Measurements from ENCODE around the gene PDE4D. TPM values are rescaled to one million over a fixed set of nuclear protein-coding genes. Genes with fewer than 3 reads are reported as not detected.

Gene PDE4D
- total RNA-seq, 1 experiment from 2014 or later: 3.3 TPM

DNA sequence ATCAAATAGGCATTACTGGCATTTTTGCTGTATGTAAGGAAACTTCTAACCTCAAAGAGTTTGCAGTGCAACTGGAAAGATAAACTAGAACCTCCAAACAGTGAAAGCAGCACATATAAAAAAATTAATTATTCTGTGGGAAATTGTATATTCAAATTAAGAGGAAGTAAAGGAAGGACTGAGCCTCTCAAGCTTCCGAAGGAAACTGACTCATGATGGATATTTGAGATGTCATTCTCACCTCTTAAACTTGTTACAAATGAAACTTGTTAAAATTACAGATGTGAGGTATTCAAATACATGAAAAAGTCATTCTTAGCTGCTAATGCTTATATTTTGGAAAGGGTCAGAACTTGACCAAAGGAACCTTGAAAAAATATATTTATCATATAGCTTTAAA is 538.7 kb downstream of the PDE4D start (continued):
- TF ChIP-seq ZSCAN18 (CRISPR knock-in tag; IDR thresholded peaks at IDR 0.05) (no peak), ESRRA (CRISPR knock-in tag; IDR thresholded peaks at IDR 0.05; ENCODE audit: borderline replicate concordance) (no peak), SP1 (CRISPR knock-in tag; conservative IDR thresholded peaks at IDR 0.05) (no peak), TEAD4 (CRISPR knock-in tag; IDR thresholded peaks at IDR 0.05) (no peak)

DNA sequence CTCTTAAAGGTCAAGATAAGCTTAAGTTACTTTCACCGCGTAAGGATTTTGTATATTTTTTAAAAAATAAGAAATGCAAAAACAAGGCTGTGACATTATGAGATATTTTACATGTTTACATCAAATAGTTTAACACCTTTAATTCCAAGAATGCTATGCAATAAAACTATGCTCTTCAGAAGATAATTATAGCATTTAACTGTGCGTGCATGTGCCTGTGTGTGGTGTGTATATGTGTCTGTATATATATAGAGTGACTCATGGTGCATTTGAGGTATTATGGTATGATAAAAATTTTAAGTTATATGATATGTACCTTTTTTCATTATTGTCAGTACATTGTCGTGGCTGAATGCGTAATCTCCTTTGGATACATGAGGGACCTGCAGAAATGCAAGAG is 539.3 kb downstream of the PDE4D start:
- ChIA-PET POLR2A (no interaction called here), CTCF (interaction anchor here (1.5 to 1.9 kb wide), 2 partner anchors 18 to 166 kb away, joined by 5 to 7 read pairs; no protein-coding TSS in a partner anchor)
- no peaks in the 10 kb centered on the region for H3K27me3 Mint-ChIP-seq (ENCODE audit: low read depth)
- no peaks in the 10 kb centered on the region for H3K9me3 Mint-ChIP-seq
- peaks cover 35% of the 10 kb centered on the region for H3K4me1 Mint-ChIP-seq
- DNase-seq (ENCODE audit: low spot score) (no peak), ATAC-seq (no peak)
- H3K4me3 Mint-ChIP-seq: no peak overlapping the region
- no peak overlapping the region for H3K27ac Mint-ChIP-seq
- TF ChIP-seq TEAD4 (CRISPR knock-in tag; IDR thresholded peaks at IDR 0.05) (no peak), AR (CRISPR knock-in tag; IDR thresholded peaks at IDR 0.05) (no peak), NFYB (CRISPR knock-in tag; conservative IDR thresholded peaks at IDR 0.05; ENCODE audit: low read depth) (no peak)
- TF ChIP-seq, protein P1, sequence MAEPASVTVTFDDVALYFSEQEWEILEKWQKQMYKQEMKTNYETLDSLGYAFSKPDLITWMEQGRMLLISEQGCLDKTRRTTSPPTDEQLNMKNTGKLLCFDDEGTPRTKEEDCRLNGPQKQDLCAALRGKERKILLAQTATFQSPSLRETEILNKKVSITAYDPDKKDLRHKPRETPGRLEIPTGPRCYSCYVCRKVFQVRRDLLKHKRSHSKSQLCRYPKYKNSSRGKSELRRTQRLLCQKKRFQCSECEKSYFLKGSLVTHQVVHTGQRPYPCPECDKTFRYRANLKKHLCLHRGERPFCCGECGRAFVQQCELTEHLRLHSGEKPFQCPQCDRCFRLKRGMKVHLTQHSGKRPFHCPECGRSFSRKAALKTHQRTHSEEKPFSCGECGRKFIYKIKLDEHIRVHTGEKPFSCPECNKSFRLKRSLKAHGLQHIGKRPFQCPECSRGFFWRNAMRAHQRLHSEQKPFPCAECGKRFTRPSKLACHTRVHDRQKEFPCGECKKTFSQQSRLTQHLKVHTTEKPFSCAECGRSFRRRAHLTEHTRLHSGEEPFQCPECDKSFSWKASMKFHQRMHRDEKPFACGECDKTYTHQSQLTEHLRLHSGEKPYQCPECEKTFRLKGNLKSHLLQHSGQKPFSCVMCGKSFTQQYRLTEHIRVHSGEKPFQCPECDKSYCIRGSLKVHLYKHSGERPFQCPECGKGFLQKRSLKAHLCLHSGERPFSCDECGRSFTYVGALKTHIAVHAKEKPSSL (CRISPR knock-in tag; conservative IDR thresholded peaks at IDR 0.05): no peak
- TF ChIP-seq, protein P2, sequence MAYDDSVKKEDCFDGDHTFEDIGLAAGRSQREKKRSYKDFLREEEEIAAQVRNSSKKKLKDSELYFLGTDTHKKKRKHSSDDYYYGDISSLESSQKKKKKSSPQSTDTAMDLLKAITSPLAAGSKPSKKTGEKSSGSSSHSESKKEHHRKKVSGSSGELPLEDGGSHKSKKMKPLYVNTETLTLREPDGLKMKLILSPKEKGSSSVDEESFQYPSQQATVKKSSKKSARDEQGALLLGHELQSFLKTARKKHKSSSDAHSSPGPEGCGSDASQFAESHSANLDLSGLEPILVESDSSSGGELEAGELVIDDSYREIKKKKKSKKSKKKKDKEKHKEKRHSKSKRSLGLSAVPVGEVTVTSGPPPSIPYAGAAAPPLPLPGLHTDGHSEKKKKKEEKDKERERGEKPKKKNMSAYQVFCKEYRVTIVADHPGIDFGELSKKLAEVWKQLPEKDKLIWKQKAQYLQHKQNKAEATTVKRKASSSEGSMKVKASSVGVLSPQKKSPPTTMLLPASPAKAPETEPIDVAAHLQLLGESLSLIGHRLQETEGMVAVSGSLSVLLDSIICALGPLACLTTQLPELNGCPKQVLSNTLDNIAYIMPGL (CRISPR knock-in tag; IDR thresholded peaks at IDR 0.05): no peak
- no peaks in the 10 kb centered on the region for H3K36me3 Mint-ChIP-seq

DNA sequence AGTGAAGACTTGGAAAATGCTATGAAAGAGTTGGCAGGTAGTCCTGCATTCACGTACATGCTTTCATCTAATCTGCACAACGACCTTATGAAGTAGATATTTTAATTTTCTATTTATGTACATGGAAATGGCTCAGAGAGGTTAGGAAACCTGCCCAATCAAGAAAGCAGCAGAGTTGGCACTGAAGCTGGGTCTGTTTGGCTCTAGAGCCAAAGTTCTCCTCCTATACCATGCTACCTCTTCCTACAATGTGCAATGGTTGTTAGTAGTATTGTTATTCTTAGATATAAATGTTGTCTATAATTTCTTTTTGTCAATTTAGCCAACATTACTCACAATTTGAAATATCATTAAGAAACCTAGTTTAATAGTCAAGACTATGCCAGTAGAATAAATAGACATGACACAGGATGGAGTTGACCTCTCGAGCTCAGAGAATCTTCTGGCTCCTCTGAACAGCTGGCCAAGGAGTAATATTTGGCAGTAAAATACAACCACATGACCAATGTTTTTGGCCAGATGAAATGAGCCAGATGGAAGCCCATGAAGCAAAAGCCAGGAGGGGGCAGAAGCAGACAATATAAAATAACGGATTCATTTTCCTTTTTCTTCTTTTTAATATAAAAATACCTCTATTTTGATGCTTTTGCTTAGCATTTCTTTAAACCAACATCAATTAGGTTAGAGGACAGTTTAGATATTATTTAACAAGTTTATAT is 542.3 kb downstream of the PDE4D start:
- POLR2A ChIA-PET: no interaction called here

More for the DNA sequence above, 542.3 kb downstream of the PDE4D start:
- TF ChIP-seq MXD4 (CRISPR knock-in tag; IDR thresholded peaks at IDR 0.05; ENCODE audit: borderline replicate concordance): no peak
- TF ChIP-seq ATF1 (CRISPR knock-in tag; IDR thresholded peaks at IDR 0.05): no peak
- TF ChIP-seq ETV6 (CRISPR knock-in tag; IDR thresholded peaks at IDR 0.05): no peak
- TF ChIP-seq SP1 (CRISPR knock-in tag; conservative IDR thresholded peaks at IDR 0.05): no peak
- no peak for TF ChIP-seq ZNF317 (CRISPR knock-in tag; IDR thresholded peaks at IDR 0.05; ENCODE audit: borderline replicate concordance, low read depth)
- TF ChIP-seq, protein P3, sequence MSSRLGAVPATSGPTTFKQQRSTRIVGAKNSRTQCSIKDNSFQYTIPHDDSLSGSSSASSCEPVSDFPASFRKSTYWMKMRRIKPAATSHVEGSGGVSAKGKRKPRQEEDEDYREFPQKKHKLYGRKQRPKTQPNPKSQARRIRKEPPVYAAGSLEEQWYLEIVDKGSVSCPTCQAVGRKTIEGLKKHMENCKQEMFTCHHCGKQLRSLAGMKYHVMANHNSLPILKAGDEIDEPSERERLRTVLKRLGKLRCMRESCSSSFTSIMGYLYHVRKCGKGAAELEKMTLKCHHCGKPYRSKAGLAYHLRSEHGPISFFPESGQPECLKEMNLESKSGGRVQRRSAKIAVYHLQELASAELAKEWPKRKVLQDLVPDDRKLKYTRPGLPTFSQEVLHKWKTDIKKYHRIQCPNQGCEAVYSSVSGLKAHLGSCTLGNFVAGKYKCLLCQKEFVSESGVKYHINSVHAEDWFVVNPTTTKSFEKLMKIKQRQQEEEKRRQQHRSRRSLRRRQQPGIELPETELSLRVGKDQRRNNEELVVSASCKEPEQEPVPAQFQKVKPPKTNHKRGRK (CRISPR knock-in tag; IDR thresholded peaks at IDR 0.05; ENCODE audit: borderline replicate concordance): no peak
- TF ChIP-seq ZNF423 (CRISPR knock-in tag; IDR thresholded peaks at IDR 0.05): no peak
- TF ChIP-seq ATF2 (CRISPR knock-in tag; IDR thresholded peaks at IDR 0.05; ENCODE audit: borderline replicate concordance, low read depth): no peak
- no peaks in the 10 kb centered on the region for H3K36me3 Mint-ChIP-seq
- H3K4me1 Mint-ChIP-seq: 0 out of 2 replicates have a peak, but pooled peaks cover 5% of the 10 kb centered on the region
- no peaks in the 10 kb centered on the region for H3K9me3 Mint-ChIP-seq
- no peak overlapping the region for H3K27ac Mint-ChIP-seq
- no peak overlapping the region for H3K4me3 Mint-ChIP-seq
- no peak for ATAC-seq
- no peak for DNase-seq (ENCODE audit: low spot score)
- no peaks in the 10 kb centered on the region for H3K27me3 Mint-ChIP-seq (ENCODE audit: low read depth)
- CTCF ChIA-PET: interaction anchor here (1.6 kb wide), 1 partner anchor 17 kb away, joined by 4 read pairs; no protein-coding TSS in a partner anchor
